HG03378 (cell line): ENCODE data around the gene APOC4.

Experiments used
- ATAC-seq: cut with Tn5 transposase; IDR thresholded peaks from one replicate; pipeline ENCODE4 v1.9.1; 2021; ENCODE audit warnings: mild to moderate bottlenecking, moderate library complexity; ENCODE audit not compliant: unreplicated experiment

The APOC4 gene

GRCh38 chr19:44992336-44993163 is 50.5 kb downstream of the APOC4 start:
- ATAC-seq, result no peak

- no peak for ATAC-seq
Observed at GRCh38 chr19:44993526-44993925, 51.5 kb downstream of the APOC4 start.

- ATAC-seq, result no peak
Observed at GRCh38 chr19:44993926-44994537, 52.0 kb downstream of the APOC4 start.
